GM19099 (cell line): ENCODE data around the gene AJUBA.

Experiments used
- POLR2A ChIP-seq: IDR thresholded peaks from 3 replicates; pipeline ENCODE4 v1.6.1; 2011; ENCODE audit warnings: low read depth; ENCODE audit not compliant: insufficient read length; ENCODE audit errors: extremely low read depth

AJUBA gene

DNA sequence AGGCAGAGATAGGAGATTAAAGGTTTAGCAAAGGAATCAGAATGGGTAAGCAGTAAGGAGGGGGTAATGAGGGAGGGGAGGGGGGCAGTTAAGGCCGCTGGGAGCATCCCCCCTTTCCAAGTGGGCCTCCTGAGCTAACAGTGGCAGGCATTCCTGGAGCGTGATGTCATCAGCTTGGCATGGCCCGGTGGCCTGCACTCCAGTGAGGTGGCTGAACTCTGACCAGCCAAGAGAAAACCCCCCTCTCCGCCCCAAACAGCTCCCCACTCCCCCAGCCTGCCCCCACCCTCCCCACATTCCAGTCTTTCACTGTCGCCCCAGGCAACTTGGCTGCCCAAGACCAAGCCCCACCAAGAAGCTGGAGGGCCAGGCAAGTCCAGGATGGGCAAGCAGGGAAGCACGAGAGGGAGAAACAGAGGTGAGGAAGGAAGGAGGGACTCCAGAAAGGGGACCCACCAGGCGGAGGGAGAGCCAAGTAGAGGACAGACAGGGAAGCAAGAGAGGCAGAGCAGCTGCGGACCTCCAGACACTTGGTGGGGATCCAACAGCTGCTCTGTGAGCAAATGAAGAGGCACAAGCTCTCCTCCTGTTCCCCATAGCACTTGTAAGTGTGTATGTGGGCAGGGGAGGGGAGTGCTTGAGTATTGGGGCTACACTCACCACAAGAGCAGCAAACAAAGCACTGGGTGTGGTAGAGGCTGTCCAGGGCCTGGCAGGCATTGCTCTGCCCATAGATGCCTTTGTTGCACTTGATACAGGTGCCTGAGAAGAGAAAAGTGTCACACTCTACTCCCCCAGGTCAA, 4.5 kb downstream of the AJUBA start:
- no peak for TF ChIP-seq POLR2A

DNA sequence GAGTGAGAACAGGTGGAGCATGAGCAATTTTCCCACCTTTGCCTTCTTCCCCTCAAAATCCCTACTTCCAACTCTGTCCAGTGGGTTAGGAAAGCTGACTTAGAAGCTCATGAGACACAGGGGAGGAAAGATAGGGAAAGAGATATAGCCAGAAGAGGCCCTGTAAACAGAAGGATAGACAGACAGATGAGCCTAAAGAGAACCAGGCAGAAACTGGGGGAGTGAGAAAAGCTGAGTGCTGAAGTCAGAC, 5.0 kb downstream of the AJUBA start:
- no peak for TF ChIP-seq POLR2A

DNA sequence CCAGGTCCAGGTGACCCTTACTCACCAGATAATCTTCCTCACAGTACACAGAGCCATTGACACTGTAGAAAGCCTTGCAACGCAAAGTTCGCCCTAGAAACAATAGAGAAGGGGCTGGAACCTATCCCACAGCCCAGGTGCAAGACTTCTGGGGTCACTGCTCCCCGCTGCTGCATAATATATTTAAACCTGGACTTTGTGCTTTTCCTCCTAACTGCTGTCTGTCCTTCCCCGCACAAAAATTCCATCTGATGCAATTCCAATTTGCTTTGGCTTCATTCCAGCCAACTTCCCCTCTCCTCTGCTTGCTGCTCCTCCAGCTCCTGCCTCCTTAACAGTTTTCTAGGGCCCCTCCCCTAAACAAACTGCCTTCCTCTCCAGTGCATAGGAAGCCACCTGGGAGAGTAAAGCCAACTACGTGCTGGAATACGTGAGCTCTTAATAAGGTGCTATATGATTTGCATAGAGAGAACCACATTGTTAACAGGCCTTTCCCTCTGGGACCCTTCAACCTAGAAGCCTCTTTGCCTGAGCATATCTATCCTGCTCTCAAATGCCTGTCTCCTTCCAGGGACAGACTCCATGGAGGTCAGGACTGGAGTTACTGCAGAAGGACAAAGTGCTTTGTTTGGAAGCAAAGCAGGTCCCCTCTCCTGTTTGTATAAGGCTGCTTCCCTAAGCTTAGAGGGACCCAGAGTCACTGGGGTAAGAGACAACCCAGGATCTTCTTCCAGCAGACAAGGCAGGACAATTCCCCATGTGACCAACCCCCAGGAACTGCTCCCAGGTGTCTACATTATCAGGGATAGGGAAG, 5.5 kb downstream of the AJUBA start:
- TF ChIP-seq POLR2A = no peak

DNA sequence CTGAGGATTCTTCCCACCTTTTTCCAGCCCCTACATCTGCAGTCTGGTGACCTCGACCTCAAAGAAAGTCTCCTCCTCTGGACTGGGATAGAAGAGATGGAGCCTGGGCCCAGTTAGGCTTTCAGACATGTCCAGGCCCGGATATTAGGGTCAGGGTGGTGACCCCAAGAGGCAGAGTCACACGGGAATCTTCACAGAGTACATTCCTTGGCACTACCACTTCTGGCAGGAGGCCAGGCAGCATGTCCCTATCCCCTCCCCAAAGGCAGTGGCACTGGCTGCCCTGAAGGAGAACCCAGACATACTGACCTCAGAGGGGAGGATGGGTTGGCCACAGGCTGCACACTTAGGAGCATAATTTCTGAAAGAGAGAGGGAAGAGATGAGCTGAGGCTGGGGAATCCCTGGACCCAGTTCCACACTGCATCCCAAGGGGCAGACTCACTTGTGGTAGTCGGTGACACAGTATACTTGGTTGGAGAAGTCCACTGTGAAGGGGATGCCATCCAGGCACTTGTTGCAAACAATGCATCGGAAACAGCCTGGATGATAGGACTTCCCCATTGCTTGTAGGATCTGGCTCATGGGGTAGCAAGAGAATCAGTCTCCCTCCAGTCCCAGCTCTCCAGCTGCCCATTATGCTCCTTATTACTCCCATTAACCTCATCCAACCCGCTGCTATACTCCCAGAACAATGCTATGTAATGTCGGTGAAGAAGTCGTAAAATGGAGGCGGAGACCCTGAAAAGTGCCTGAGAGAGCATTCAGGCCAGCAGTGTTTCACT, 7.6 kb downstream of the AJUBA start:
- TF ChIP-seq POLR2A = no peak

DNA sequence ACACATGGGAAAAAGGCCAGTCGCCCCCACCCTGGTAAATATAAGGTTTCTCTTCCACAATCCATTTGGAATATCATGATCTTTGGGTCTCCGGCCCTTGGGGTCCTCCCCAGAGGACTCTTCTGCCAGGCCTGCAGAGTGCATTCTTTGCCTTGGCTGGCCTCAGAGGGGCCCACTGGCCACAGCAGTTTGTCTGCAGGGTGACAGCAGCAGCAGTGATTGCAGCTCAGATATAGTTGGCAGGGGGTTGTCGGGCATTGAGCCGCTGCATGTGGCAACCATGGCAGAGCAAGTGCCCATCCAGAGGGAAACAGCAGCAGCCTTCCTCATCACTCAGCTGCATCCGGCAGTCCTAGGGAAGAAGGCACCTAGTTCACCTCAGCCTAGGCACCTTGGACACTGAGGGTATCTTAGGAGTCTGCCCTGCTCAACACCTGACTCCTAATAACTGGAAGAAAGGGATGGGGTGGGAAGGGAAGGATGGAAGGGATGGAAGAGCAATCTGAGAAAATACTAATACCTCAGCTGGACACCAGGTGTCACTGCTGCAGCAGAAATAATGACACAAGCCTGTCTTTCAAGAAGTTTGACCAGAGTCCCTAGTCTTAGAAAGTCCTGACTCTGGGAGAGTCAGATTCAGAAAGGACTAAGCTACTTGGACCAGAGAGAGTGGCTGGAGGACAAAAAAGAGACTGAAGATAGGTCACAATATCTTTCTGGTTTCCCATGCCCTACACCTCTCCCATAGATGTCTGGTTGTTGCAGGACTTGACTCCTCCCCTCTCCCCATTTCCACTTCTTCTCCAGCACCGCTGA, 8.9 kb downstream of the AJUBA start:
- TF ChIP-seq POLR2A = no peak

DNA sequence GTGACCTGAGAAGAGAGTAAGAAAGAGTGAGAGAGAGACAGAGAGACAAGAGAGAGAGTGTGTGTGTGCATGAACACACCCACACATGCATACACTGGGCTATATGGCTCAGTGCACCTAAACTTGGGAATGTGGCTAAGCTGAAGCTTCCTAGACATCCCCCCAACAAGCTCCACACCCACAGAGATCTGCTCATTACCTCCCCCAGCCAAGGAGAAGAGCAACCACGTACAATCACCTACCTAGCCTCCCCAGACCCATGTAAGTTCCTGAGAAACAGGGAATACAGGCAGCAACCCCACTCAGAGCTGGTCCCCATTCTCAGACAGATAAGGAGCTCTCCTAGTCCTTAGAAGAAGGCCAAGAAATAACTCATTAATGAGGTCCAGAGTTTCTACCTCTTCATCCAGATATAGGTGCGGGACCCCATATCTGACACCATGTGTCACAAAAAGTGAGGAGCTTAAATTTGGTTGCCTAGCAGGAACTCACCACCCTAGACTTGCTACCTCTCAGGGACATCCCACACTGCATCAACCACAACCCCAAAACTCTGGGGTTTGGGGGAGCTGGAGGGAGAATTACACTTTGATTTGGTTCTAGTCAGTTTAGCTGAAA, 9.9 kb downstream of the AJUBA start:
- no peak for TF ChIP-seq POLR2A

DNA sequence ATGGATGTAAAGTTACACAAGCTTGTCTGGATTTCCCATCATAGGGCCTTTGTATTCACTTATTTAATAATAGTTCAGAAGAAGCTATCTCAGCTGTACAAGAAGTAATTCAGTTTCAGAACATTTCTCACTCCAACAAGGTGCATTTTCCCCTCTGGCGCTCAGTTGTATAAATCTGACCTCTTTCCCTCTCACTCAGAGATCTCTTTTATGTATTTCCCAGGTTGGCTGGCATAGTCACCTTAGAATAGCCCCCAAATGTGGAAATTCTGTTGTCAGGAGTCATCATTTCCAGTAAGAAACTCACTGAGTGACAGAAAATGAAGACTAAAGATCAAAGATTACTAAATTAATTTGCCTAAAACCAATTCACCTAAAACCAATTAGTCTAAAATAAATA, 11.2 kb downstream of the AJUBA start:
- TF ChIP-seq POLR2A = no peak

DNA sequence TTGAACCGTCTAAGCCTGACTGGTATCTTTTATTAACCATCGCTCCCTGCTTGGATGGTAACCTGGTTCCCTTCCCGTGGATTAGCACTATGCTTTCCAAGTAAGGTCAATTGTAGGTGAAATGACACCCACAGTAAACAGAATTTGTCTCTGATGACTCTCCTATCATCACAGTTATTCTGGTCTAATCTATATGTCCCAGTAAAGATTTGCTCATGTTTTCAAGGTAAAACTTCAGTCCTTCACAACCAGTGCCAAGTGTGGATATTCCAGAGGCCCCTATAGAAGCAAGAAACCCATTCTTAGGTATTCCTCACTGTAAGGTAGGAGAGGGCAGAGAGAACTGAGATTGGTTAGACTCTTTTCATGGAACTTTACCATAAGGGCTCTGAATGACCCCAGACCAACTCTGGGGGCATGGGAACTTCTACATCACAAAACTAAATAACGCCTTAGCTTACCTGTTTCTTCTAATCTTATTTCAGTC, 15.5 kb downstream of the AJUBA start:
- TF ChIP-seq POLR2A = no peak

DNA sequence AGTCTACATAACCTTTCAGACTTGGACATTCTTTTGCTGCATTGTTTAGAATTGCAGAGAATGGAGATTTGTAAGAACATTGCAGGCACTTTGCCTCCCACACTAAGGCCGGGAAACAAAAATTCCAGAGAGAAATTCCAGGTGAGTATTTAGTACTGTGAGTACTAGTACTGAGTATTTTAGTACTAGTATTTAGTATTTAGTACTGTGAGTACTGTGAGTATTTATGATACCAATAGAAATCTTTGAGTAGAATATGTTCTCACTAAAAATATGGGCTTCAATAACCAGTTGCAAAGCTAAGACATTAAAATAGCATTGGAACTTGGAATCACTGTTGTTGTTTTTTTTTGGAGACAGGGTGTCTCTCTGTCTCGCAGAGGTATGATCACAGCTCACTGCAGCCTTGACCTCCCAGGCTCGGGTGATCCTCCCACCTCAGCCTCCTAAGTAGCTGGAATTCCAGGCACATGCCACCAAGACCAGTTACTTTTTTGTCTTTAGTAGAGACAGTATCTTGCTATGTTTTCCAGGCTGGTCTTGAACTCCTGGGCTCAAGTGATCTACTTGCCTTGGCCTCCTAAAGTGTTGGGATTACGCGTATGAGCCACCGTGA, 20.2 kb downstream of the AJUBA start:
- TF ChIP-seq POLR2A = no peak

DNA sequence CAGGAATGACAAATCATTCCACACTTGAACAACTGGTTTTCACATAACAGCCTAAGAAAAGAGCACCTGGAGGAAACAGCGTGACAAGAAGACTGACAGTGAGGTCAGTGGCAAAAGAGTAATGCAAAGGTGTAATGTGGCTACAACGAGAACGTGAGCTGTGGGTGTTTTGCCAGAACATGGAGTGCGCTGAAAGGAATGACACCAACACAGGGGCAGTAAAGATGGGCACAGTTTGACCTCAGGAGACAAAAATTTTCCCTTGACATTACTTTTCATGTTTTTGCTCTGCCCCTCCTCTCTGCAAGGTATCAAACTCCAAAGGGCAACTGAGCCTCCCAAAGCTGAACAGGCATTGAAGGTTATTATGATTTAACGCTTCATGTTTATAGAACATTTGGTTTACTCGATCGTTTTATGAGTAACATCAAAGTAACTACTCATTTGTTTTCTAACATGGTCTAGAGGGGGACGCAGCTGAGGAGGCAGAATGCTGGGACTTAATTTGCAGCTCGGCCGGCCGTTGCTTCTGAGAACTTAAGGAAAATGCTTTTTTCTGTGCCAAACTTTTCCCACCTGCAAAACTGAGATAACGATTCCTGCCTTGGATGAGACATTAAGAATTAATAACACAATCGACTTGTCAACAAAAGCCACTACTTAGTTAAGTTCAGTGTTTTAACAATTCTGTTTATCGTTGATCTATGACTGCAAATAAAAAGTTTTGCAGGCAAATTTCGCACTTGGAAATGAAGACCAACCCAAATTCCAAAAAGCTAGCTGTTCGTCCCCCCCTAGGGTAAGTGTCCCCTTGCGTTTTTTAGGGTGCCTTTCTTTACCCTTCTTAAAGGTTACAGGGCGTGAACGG, 26.4 kb downstream of the AJUBA start:
- TF ChIP-seq POLR2A = no peak

DNA sequence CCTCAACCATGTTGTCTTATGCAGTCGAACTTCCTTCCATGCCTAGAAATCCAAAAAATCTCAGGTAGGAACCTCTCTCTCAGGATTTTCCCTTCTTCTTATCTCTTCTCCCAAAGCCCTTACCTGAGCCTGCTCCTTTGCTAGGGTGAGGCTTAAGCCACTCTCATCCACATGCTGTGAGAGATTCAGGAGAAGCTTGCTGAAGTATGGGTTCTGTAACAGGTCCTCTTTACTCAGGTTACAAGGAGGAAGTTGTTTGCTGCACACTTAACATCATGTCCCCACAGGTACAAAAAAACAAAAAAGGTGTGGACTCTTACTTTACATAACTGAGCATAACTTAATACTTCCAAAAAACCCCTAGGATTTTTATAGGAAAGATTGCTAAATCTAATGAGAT, 29.9 kb downstream of the AJUBA start:
- no peak for TF ChIP-seq POLR2A

DNA sequence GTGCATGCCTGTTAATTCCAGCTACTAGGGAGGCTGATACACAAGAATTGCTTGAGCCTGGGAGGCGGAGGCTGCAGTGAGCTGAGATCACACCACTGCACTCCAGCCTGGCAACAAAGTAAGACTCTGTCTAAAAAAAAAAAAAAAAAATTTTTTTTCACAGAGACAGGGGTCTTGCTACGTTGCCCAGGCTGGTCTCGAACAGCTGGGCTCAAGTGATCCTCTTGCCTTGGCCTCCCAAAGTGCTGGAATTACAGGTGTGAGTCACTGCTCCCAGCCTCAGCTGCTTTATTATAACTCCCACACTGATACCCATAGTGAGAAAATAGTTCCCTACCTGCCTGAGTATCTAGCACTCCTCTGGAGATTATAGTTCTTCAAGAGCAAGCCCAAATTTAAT, 36.7 kb downstream of the AJUBA start:
- no peak for TF ChIP-seq POLR2A

DNA sequence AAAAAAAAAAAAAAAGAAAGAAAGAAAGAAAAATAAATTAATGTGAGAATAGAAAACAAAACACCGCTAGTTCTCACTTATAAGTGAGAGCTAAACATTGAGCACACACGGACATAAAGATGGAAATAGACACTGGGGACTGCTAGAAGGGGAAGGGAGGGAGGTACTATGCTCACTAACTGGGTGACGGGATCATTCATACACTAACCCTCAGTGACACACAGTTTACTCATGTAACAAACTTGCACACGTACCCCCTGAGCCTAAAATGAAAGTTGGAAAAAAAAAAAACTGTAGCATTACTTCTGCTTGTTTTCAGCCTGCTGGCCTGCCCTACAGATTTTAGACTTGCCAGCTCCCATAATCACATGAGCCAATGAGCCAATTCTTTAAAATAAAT, 42.7 kb downstream of the AJUBA start:
- TF ChIP-seq POLR2A = no peak

DNA sequence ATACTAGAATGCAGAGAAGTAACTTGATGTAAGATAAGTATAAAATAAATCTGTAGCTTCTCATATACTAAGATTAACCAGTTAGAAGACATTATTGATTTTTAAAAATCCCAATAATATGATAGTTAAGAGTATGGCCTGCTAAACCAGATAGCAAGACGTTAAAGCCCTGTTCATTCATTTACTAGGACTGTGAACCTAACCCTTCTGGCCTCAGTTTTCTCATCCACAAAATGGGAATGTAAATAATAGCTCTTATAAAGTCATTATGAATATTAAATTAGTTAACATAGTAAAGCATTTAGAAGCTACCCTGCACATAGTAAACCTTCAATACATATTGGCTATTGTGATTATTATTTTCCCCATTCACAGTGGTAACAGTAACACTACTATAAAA, 47.2 kb downstream of the AJUBA start:
- no peak for TF ChIP-seq POLR2A

DNA sequence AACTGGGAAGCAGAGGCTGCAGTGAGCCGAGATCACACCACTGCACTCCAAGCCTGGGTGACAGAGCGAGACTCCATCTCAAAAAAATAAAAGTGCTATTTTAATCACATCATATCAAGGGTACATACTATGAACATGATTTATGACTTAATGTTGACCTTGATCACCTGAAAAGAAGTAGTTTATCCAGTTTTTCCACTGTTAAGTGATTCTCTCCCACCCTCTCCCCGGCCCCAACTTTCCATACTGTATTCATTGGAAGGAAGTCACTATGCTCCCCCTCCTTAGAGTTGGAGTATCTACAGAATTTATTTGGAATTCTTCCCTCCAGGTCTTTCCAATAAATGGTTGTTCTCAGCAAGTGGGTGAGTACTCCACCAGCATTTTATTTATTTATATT, 50.2 kb downstream of the AJUBA start:
- no peak for TF ChIP-seq POLR2A
